AG04449 (cell line): Measurements from ENCODE around the gene NRTN.
"Not testable (repeated sequence)": the region's sequence is repeated elsewhere in the genome, so short reads cannot be mapped to it uniquely, and the experiment has no call there.

Experiments
- CTCF ChIA-PET: fragments of 350-600 bp; formaldehyde crosslinking; extraction: SDS; loops from one replicate; lab custom pipeline; 2021; ENCODE audit warnings: antibody characterized with exemption; lab: Yijun Ruan, JAX
- POLR2A ChIA-PET: fragments of 400-600, 350-600 bp; formaldehyde crosslinking; extraction: SDS; loops from one replicate; lab custom pipeline; 2020; ENCODE audit warnings: antibody characterized with exemption, inconsistent platforms; lab: Yijun Ruan, JAX
- DNase-seq: peaks from one replicate; pipeline ENCODE4 v3.0.0-alpha.2; 2010; ENCODE audit warnings: low read depth, low spot score
- H3K4me3 ChIP-seq: 2 replicates; pipeline ENCODE4 v1.5.1; 2011; ENCODE audit warnings: low read depth, mild to moderate bottlenecking, control low read depth, low read length
- CTCF ChIP-seq: IDR thresholded peaks from one replicate; pipeline ENCODE4 v1.5.1; 2011; ENCODE audit warnings: mild to moderate bottlenecking, moderate library complexity, low read length, control low read depth, inconsistent platforms; ENCODE audit not compliant: insufficient read depth; ENCODE audit errors: missing control alignments

The NRTN gene

DNA sequence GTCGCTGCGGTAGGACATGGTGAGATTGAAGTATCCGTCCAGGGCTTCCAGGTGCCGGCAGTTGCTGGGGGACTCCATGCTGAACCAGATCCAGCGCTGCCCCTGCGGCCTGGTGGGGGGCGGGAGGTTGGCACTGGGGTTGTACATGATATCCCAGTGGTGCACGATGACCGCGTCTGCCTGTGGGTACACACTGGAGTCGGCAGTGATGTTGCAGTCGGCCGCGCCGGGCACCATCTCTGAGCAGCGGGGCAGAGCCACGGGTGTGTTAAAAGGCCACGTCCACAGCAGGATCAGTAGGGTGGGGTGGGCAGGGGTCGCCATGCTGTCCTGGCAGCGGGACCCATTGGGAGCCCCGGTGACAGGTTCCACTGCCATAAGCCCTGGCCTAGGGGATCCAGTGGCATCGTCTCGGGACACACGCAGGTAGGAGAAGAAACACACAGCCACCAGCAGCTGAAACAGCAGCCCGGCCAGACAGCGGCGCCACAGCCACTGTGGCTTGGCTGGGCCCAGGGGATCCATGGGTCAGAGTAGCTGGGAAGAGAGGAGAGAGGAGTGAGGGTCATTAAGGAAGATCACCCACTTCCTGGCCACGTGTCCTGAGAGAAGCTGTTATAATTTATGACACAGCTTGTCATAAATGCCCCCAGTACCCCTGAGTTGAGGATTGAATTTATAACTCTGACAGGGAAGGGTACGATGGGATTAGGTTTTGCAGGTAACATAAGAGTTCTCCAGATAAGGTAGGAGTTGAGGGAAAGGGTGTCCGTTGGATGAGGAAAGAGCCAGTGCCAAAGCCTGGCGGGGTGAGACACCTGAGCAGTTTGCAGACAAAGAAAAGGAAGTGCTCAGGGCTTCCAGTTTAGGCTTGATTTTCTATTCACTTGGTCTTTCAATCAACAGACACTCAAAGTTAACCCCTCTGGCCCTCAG is 62.6 kb downstream of the NRTN start:
- POLR2A ChIA-PET: no interaction called here
- TF ChIP-seq CTCF: no peak
- CTCF ChIA-PET: no interaction called here
- no peak overlapping the region for H3K4me3 ChIP-seq
- DNase-seq: no peak

DNA sequence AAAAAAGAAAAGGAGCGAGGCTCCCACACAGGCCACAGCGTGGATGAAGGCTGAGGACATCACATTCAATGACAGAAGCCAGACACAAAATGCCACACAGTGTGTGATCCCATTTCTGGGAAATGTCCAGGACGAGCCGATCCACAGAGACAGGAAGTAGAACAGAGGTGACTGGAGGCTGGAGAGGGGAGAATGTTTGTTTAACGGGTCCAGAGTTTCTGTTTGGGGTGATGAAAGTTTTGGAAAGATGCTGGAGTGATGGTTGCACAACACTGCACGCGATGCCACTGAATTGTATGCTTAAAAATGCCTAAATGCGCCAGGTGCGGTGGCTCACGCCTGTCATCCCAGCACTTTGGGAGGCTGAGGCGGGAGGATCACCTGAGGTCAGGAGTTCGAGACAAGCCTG is 66.1 kb downstream of the NRTN start:
- POLR2A ChIA-PET: interaction anchor here (0.6 kb wide), 1 partner anchor 9 kb away, joined by 3 read pairs; no protein-coding TSS in a partner anchor
- CTCF ChIA-PET: interaction anchor here (1.6 kb wide), 1 partner anchor 67 kb away, joined by 5 read pairs; no protein-coding TSS in a partner anchor
- no peak for DNase-seq
- H3K4me3 ChIP-seq: no peak overlapping the region
- no peak for TF ChIP-seq CTCF

- TF ChIP-seq CTCF: no peak
- DNase-seq: no peak
- H3K4me3 ChIP-seq: no peak overlapping the region
- POLR2A ChIA-PET: no interaction called here
- CTCF ChIA-PET: interaction anchor here (1.3 kb wide), 1 partner anchor 70 kb away, joined by 6 read pairs; no protein-coding TSS in a partner anchor
Measured at GRCh38 chr19:5873617-5874199, 68.8 kb downstream of the NRTN start.

GRCh38 chr19:5874496-5874895 is 69.6 kb downstream of the NRTN start:
- DNase-seq, H3K4me3 ChIP-seq, POLR2A ChIA-PET: not testable (repeated sequence)
- CTCF ChIA-PET: interaction anchor here (1.3 kb wide), 1 partner anchor 70 kb away, joined by 6 read pairs; no protein-coding TSS in a partner anchor

DNA sequence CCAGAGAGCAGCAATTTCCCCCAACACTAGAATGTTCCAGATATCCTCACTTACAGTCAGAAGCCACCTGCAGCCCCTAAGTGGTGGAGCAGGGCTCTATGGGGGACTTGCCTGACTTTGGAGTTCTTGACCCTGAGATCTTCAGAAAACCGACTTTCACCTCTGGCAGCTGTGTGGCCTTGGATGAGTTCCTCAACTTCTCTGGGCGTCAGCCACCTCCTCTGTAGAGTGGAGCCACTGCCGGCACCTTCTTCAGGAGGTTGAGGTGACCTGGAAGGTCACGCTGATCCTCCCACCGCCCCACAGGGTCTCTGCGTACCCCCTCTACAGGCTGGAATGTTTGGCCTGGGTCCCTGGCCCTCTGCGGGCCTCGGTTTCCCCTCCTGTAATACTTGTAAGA is 72.6 kb downstream of the NRTN start:
- no peak for TF ChIP-seq CTCF
- H3K4me3 ChIP-seq: no peak overlapping the region
- ChIA-PET CTCF (interaction anchor here (1.8 kb wide), 1 partner anchor 15 kb away, joined by 4 read pairs; no protein-coding TSS in a partner anchor), POLR2A (no interaction called here)
- no peak for DNase-seq

DNA sequence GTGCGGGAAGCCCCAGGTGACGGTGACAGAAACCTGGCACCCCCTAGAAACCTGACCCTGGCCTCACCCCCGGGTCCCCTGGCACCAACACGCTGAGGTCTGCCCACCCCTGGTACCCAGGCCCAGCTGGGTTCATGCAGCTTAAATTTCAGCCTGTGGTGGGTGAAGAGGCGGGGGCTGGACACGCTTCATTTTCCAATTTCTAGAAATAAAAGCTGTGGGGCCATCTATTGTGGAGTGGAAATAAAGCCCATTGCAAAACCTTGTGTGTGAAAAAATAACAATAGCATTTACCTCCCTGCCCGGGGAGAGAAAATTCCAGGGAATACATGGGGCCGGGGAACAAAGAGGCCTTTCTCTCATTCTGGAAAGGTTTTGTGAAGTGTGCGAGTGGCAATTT is 73.0 kb downstream of the NRTN start:
- TF ChIP-seq CTCF: no peak
- DNase-seq: no peak
- ChIA-PET CTCF (interaction anchor here (1.0 to 1.8 kb wide), 2 partner anchors 9 to 14 kb away, joined by 3 to 4 read pairs; no protein-coding TSS in a partner anchor), POLR2A (no interaction called here)
- H3K4me3 ChIP-seq: no peak overlapping the region
